Upper lobe of left lung (tissue), 6 donors: Measurements from ENCODE around the gene CREB3L2. TPM values are rescaled to one million over a fixed set of nuclear protein-coding genes. Genes with fewer than 3 reads are reported as not detected.

Source experiments
- ATAC-seq, 2 donors: fragments of 200-7000 bp; cut with Tn5 transposase; one replicate each; pipeline ENCODE4 v1.9.1; 2022; ENCODE audit warnings: mild to moderate bottlenecking in 2 of 2, moderate library complexity in 2 of 2; ENCODE audit not compliant: low FRiP score in 2 of 2
- DNase-seq, 2 donors: peaks; one replicate each; pipeline ENCODE4 v3.0.0-alpha.2; 2019 to 2020
- H3K27ac ChIP-seq, 4 donors: fragments of 200-600 bp; sonication (generic); one replicate each; pipeline ENCODE4 v1.5.1; 2016 to 2019
- H3K27me3 ChIP-seq, 4 donors: fragments of 200-600 bp; sonication (generic); one replicate each; pipeline ENCODE4 v1.5.1; 2017 to 2019
- H3K36me3 ChIP-seq, 4 donors: fragments of 200-600 bp; sonication (generic); one replicate each; pipeline ENCODE4 v1.5.1; 2016 to 2019
- H3K4me1 ChIP-seq, 4 donors: fragments of 200-600 bp; sonication (generic); one replicate each; pipeline ENCODE4 v1.5.1; 2018 to 2019
- H3K4me3 ChIP-seq, 4 donors: fragments of 200-600 bp; sonication (generic); one replicate each; pipeline ENCODE4 v1.5.1; 2017 to 2019; ENCODE audit warnings: mild to moderate bottlenecking in 2 of 4, moderate library complexity in 1 of 4
- H3K9me3 ChIP-seq, 4 donors: fragments of 200-600 bp; sonication (generic); one replicate each; pipeline ENCODE4 v1.5.1; 2018 to 2019
- CTCF ChIP-seq, 6 experiments: fragments of 450-650 bp in 4 of 6; fragments of 200-600 bp in 2 of 6; sonication (generic) in 2 of 6; IDR thresholded peaks; one replicate each; pipeline ENCODE4 v1.5.1; 2016 to 2019; ENCODE audit warnings: antibody characterized with exemption in 6 of 6
- EP300 ChIP-seq, 4 donors: sonication (generic); formaldehyde crosslinking; IDR thresholded peaks; one replicate each; pipeline ENCODE4 v1.5.1; 2017; ENCODE audit warnings: antibody characterized with exemption in 4 of 4, control low read depth in 2 of 4
- POLR2A ChIP-seq, 4 donors: fragments of 450-650 bp; IDR thresholded peaks; one replicate each; pipeline ENCODE4 v1.5.1; 2016 to 2017; ENCODE audit warnings: antibody characterized with exemption in 4 of 4, mild to moderate bottlenecking in 2 of 4
- POLR2AphosphoS5 ChIP-seq, 2 donors: sonication (generic); formaldehyde crosslinking; IDR thresholded peaks; one replicate each; pipeline ENCODE4 v1.5.1; 2017; ENCODE audit warnings: antibody characterized with exemption in 2 of 2
- WGBS, 2 donors: methylation state at CpG; one replicate each; pipeline ENCODE4 v1.1.5; 2017 to 2018; 5-methylcytosine and 5-hydroxymethylcytosine counted together
- total RNA-seq, 6 donors: library from RNA; depleted of rRNA in 4 of 6; stranded (reverse); fragments of >200 nt in 4 of 6; gene quantifications; one replicate each; pipeline versions ENCODE4 v1.1.0 to v1.2.1, GENCODE V29; 2016 to 2021
- donor health status: DM: no; HTN: no; CAD: no; lungs with moderate emphysema.
- donor health status: DM: no; HTN: yes; CAD: no; lungs with severe emphysema.

Gene CREB3L2
- total RNA-seq, 6 donors from 2014 or later, result 26.9 to 73.5 (median 34.2) TPM

GRCh38 chr7:137951700-137952425 is 50.0 kb downstream of the CREB3L2 start:
- Histone ChIP-seq H3K4me3 (no peak overlapping the region), H3K4me1 (peaks cover 18 to 54% (median 35%) of the 10 kb centered on the region in 4 donors), H3K27ac (peak overlapping the region; percentile 52 to 72 (median 63)), H3K36me3 (no peaks in the 10 kb centered on the region), H3K9me3 (no peaks in the 10 kb centered on the region), H3K27me3 (no peaks in the 10 kb centered on the region)
- no peak for ATAC-seq
- DNase-seq, result no peak
- WGBS, 2 donors, result 92 to 93% methylated on average over 7 of the region's 7 CpGs
- TF ChIP-seq POLR2AphosphoS5 (IDR thresholded peaks at IDR 0.05) (no peak), EP300 (IDR thresholded peaks at IDR 0.05) (no peak), CTCF (IDR thresholded peaks at IDR 0.05) (no peak), POLR2A (IDR thresholded peaks at IDR 0.05) (no peak)

- ATAC-seq (no peak), DNase-seq (no peak)
- no peaks in the 10 kb centered on the region for H3K9me3 ChIP-seq
- WGBS, 2 donors, result 87 to 90% methylated on average over 7 of the region's 7 CpGs
- H3K27me3 ChIP-seq, result no peaks in the 10 kb centered on the region
- TF ChIP-seq CTCF (IDR thresholded peaks at IDR 0.05) (no peak), EP300 (IDR thresholded peaks at IDR 0.05) (no peak), POLR2A (IDR thresholded peaks at IDR 0.05) (no peak), POLR2AphosphoS5 (IDR thresholded peaks at IDR 0.05) (no peak)
- no peak overlapping the region for H3K27ac ChIP-seq
- H3K4me3 ChIP-seq, result no peak overlapping the region
- no peaks in the 10 kb centered on the region for H3K36me3 ChIP-seq
- peaks cover 18 to 51% (median 33%) of the 10 kb centered on the region in 4 donors for H3K4me1 ChIP-seq
Observed at GRCh38 chr7:137950967-137951366, 50.9 kb downstream of the CREB3L2 start.

GRCh38 chr7:137950263-137950621 is 51.6 kb downstream of the CREB3L2 start:
- ATAC-seq, result no peak
- Histone ChIP-seq H3K27me3 (no peaks in the 10 kb centered on the region), H3K9me3 (no peaks in the 10 kb centered on the region), H3K4me1 (peaks cover 18 to 49% (median 30%) of the 10 kb centered on the region in 4 donors), H3K4me3 (no peak overlapping the region), H3K36me3 (no peaks in the 10 kb centered on the region), H3K27ac (no peak overlapping the region)
- no peak for DNase-seq
- no peak for TF ChIP-seq POLR2A (IDR thresholded peaks at IDR 0.05)
- no peak for TF ChIP-seq POLR2AphosphoS5 (IDR thresholded peaks at IDR 0.05)
- no peak for TF ChIP-seq EP300 (IDR thresholded peaks at IDR 0.05)
- no peak for TF ChIP-seq CTCF (IDR thresholded peaks at IDR 0.05)
- 82 to 85% methylated on average over 4 of the region's 4 CpGs for WGBS, 2 donors

GRCh38 chr7:137949416-137950262 is 52.2 kb downstream of the CREB3L2 start:
- no peaks in the 10 kb centered on the region for H3K9me3 ChIP-seq
- DNase-seq (no peak), ATAC-seq (no peak)
- TF ChIP-seq CTCF (IDR thresholded peaks at IDR 0.05), result no peak
- H3K4me1 ChIP-seq, result peaks cover 18 to 43% (median 30%) of the 10 kb centered on the region in 4 donors
- H3K27ac ChIP-seq, result no peak overlapping the region
- no peaks in the 10 kb centered on the region for H3K27me3 ChIP-seq
- WGBS, 2 donors, result 87 to 90% methylated on average over 6 of the region's 6 CpGs
- H3K36me3 ChIP-seq, result no peaks in the 10 kb centered on the region
- no peak overlapping the region for H3K4me3 ChIP-seq
